NCI-H2029 treated with DMSO at 0.1 percent for 48 hours (cell line): ENCODE data around the gene SGK1.

Experiments used
- DNase-seq: peaks from one replicate; lab custom pipeline; 2025; lab: John Stamatoyannopoulos, UW

Gene SGK1

DNA sequence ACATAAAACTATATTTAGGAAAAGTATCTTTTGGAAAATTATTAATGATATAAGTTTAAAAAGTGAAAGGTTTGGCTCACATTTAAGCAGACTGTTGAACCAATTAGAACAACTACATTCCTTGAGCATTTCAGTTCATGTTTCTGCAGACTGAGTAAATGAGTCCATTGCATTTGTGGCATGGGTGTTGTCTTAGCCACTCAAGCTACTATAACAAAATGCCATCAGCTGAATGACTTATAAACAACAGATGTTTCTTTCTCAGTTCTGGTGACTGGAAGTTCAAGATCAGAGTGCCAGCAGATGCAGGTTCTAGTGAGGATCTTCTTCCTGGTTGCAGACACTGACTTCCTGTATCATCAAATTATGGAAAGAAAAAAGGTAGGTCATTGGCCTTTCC, 198.4 kb downstream of the SGK1 start:
- DNase-seq, result no peak
